Spleen (tissue), 7 donors: ENCODE data around the gene CD180.

ENCODE experiments used
- CTCF ChIP-seq, 11 experiments: fragments of 200-600 bp in 7 of 11; fragments of 450-650 bp in 4 of 11; sonication (generic) in 4 of 11; IDR thresholded peaks in 8 of 11; conservative IDR thresholded peaks in 3 of 11; 1 replicate in 7 of 11; 2 replicates in 4 of 11; pipeline versions ENCODE4 v1.4.0 to v1.8.0; 2016 to 2021; ENCODE audit warnings: antibody characterized with exemption in 11 of 11, inconsistent platforms in 4 of 11, mild to moderate bottlenecking in 1 of 11
- POLR2A ChIP-seq, 3 donors: fragments of 450-650 bp; IDR thresholded peaks; one replicate each; pipeline ENCODE4 v1.5.1; 2017; ENCODE audit warnings: antibody characterized with exemption in 3 of 3, mild to moderate bottlenecking in 1 of 3
- POLR2AphosphoS5 ChIP-seq, 3 donors: sonication (generic); formaldehyde crosslinking; IDR thresholded peaks; one replicate each; pipeline ENCODE4 v1.5.1; 2017; ENCODE audit warnings: antibody characterized with exemption in 3 of 3
- donor health status: DM: no; HTN: no; CAD: no; lungs with moderate emphysema.
- donor health status: DM: no; HTN: no; CAD: no.
- donor health status: DM: no; HTN: no; CAD: no.

DNA sequence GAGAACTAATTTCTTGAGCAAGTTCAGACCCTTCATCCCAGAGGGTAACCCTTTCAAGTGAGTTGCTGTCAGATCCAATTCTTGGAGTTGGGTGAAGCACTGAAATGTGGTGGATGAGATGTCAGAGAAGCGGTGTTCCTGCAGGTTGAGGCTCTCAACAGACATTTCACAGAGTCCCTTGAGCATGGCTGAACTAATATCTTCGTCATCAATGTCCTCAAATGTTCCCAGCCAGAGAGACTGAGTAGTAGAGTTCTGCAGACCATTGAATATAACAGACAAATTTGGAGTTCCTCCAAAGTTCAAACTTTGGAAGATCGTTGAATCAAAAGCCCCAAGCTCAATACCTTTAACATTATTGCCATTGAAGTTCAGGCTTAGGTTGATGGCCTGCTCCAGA, 12.7 kb downstream of the CD180 start:
- TF ChIP-seq POLR2A (IDR thresholded peaks at IDR 0.05) = no peak
- TF ChIP-seq CTCF (IDR thresholded peaks at IDR 0.05 in 8 of 11, conservative IDR thresholded peaks at IDR 0.05 in 3 of 11) = no peak
- TF ChIP-seq POLR2AphosphoS5 (IDR thresholded peaks at IDR 0.05) = no peak
